HG03060 (cell line): Measurements from ENCODE around the gene CSGALNACT2.

Experiments
- ATAC-seq: cut with Tn5 transposase; IDR thresholded peaks from one replicate; pipeline ENCODE4 v1.9.1; 2021; ENCODE audit warnings: low read depth, moderate number of reproducible peaks; ENCODE audit not compliant: unreplicated experiment

The CSGALNACT2 gene

DNA sequence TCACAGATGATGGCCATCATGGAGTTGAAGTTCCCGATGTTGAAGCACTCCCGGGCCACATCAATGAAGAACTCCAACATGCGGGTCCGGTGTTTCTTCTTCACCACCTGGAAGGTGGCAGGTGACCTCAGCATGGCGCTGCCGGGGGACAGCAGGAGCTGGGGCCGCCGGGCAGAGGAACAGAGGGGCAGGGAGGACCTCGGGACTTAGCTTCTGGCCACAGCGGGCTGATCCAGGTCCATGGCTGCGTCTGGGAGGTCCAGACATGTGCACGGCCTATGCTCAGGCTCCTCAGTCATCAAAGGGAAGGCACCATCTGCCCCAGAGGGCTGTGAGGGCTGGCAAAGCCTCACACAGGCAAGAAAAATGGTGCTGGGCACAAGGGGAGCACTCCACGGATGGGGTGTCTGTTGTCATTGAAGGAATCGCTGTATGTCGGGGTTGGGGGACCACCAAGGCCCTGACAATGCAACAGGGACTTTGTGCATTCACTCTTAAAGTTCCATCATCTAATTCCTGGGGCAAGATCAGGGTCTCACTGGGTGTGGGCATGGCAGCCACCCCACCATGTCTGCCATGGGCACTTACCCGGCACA is 60.9 kb downstream of the CSGALNACT2 start:
- ATAC-seq: no peak

DNA sequence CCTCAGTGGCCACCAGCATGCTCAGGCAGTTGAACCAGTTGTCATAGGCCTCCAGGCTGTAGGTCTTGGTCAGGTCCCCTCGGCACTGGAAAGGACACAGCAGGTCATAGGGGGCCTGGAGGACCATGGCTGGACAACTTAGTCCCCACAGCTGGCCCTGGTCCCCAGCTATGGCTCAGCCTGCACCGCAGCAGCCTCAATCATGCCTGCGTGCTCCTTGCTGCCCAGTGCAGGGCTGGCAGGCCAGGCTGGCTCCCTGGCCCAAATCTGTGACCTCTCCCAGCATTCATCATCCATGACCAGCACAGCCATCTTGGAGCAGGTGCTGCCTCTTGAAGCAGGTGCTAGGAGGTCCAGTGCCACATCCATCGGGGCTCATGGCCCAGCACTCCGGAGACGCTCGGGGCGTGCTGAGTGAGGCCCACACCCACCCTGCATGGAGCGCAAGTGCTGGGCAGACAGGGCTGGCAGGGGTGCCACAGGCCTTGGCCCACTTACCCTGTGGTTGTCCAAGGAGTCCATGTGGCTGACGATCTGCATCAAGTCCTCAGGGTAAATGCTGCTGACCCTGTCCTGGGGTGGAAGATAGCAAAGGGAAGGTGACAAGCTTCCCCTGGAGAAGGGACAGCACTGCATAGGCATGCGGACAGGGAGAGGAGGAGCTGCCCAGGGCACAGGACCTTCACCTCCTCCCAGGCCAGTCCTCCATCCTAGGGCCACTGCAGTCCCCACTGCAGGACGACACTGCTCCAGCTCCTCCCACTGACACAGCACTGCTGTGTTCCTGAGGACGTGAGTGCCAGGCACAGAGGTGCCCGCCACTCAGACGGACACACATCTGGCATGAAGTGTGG is 61.7 kb downstream of the CSGALNACT2 start:
- ATAC-seq: no peak

DNA sequence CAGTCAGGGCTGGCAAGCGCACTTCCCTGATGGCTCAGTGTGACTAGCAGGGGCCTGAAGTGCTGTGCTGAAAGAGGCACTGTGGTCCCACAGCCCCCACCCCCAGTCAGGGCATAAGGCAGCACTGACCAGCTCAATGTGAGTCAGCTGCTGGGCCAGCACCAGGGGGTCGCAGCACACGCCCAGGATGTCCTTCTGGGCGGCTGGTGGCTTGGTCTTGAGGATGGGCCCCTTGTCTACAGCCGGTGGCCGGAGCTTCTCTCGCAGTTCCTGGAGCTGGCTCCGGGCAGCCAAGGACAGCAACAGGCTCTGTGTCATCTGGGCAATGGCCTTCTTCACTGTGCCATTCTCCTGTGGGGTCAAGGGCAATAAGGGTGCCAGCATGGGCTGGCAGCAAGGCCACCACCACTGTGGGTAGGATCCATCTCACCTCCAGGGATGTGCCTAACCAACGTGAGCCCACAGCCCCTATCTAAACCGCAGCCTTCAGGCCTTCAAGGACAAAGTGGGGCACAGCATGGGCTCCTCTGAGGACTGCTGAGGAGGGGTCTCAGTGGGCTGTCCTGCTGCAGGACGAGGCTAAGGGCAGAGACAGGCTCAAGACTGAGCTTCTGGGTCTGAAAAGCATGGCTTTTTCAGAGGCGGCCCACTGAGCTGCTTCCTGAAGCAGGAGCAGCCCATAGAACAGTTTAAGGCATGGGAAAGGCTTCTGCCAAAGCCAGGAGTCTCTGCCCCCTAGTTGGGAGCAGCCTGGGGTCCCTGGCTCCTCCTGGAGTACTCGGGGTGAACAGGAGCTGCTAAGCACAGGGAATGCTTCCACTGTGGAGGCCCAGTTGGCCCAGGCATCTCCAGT is 62.5 kb downstream of the CSGALNACT2 start:
- no peak for ATAC-seq

DNA sequence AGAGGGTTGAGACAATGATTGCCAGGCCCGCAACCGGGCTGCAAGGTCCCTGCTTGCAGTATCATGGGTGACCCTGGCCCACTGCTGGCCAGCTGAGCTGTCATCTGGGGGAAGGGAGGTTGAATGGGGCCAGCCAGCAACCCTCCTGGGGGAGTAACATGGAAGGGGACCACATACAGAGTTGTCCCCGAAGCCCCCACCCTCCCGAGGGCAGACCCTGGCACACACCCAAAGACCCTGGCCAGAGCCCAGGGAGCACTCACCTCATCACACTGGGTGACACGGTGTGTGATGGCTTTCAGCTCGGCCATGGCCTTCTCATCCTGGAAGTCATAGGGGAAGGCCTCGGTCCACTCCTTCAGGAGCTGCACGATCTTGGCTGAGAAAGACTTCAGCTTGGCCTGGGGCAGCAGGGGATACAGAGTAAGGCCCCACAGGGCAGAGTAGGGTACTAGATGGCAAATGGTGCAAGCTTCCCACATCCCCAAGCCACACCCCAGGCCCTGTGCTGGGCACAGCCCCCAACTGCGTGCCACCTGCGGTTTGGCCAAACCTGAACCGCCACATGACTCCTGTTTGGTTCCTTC is 63.4 kb downstream of the CSGALNACT2 start:
- ATAC-seq: no peak

DNA sequence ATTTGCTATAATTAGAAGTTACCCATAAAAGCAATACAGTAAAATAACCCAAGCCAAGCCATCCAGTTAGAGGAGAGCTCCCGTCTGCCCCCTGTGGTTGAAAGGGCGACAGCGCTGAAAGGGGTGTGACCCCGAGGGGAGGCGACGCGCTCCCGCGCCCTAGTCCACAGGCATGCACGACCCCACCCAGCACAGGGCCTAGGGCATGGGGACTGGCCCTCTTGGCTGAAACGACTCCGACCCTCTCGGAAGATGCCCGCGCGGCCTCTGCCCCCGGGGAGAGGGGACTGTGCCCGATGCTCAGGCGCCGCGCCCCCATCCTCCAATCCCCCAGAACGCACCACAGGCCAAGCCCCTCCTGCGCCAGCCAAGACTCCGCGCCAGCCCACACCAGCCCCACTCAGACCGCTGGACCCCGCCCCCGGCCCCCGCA is 64.0 kb downstream of the CSGALNACT2 start:
- no peak for ATAC-seq

DNA sequence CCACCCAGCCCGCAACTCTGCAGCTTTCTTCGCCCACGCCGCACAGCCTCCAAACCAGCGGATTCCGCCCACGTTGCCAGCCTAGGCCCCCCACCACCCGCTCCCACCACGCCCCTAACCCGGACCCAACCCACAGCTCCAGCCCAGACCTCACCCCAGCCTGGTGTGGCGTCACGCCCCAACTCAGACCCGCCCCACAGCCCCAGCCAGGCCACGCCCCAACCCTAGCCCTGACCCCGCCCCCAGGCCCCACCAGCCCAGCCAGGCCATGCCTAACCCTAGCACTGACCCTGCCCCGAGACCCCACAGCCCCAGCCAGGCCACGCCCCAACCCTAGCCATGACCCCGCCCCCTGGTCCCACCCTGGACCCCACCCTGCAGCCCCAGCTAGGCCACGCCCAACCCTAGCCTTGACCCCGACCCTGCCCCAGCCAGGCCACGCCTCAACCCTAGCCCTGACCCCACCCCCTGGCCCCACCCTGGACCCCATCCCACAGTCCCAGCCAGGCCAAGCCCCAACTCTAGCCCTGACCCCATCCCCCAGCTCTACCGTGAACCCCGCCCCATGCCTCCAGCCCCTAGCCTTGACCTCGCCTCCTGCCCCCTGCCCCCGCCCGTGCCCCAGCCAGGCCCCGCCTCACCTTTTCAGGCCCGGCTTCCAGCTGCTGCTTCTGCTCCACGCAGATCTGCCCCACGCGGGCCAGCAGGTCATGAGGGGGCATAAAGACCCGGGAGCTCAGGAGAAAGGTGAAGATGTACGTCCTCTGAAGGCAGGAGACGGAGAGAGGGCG is 64.6 kb downstream of the CSGALNACT2 start:
- ATAC-seq: no peak

DNA sequence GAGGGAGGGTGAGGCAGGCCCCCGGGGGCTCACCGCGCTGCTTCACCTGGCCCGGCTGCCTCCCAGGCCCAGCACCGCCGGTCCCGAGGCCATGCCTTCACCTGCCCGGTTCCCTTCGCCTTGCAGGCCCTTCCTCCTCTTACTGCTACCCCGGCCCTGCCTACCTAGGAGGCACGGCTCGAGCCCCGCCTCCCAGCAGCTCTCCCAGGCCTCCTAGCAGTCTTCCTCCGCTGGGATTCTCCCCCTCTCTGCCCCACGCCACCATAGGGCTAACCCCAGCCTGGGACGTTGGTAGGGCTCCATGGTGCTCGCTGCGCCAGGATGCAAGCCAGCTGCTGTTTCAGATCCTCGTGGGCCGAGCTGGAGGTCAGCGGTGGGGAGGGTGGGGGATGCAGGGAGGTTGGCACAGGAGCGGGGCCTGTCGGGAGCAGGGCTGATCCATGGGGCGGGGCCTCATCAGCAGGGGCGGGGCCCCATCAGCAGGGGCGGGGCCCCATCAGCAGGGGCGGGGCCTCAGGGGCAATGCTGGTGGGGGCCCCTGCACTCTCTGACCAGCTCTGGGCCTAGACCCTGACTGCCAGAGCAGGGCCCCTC is 65.3 kb downstream of the CSGALNACT2 start:
- ATAC-seq: no peak

DNA sequence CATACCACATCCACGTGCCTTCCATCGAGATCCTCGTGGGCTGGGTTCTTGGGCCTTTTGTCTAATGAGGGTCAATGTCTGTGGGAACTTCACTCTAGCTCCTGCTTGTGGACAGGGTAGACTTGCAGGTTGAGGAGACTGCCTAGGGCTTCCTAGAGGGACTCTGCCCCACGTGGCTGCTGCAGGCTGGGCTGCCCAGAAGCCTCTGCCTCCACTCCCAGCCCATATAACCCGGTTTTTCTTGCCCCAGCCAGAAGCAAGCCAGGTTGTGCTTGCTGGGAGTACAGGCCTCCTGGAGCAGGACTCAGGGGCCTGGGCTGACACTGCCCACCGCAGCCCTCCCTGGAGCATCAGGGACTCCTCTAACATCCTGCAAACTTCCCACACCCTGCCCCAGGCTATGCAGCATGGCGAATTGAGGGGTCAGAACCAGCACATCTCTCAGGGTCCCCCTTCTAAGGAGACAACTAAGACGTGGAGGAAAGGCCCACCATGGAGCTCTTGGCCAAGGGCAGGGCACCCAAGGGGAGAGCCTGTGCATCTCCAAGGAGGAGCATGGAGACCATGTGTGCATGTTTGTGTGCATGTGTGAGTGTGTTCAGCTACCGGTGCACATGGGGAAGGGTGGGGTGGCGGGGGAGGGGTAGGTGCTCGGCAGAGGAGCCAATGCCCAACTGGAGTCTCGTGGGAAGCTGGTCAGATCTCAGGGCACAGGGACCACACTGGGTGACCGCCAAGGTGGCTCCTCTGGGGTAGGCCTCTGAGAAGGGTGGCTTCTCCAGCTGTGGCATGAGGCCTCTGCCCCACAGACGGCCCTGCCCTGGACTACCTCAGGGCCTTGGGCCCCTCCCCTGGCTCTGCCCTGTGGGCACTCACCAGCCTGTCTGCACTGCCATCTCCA is 66.0 kb downstream of the CSGALNACT2 start:
- ATAC-seq: no peak

DNA sequence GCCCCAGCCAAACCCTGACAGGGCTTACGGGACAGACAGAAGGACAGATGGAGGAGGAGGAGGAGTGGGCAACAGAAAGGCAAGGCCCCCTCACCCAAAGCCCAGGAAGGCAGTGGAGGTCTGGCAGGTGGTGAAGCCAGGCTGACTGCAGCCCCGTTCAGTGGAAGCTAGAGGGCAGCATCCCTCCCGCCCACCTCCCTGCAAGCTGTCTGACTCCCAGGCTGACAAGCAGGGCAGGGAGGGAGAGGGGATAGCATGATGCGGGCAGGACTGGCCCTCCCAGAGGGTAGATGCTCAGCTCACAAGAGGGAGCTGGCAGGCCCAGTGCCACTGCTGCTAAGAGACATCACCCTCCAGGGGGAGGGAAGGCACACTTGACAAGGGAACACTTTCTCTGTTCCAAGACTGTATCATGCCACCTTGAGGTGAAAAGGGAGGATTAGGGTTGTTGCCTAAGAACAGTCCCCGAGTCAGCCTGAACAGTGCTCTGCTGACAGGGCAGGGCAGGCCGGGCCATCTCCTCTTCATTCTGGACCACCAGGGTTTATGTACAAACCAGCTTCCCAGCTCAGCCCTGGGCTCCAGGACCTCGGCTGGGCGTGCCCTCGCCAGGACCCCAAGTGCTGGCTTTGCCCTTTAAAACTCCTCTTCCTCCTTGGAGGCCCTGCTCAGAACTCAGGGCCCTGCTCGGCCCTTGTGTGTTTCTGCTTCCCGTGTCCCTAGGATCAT is 66.9 kb downstream of the CSGALNACT2 start:
- ATAC-seq: no peak

DNA sequence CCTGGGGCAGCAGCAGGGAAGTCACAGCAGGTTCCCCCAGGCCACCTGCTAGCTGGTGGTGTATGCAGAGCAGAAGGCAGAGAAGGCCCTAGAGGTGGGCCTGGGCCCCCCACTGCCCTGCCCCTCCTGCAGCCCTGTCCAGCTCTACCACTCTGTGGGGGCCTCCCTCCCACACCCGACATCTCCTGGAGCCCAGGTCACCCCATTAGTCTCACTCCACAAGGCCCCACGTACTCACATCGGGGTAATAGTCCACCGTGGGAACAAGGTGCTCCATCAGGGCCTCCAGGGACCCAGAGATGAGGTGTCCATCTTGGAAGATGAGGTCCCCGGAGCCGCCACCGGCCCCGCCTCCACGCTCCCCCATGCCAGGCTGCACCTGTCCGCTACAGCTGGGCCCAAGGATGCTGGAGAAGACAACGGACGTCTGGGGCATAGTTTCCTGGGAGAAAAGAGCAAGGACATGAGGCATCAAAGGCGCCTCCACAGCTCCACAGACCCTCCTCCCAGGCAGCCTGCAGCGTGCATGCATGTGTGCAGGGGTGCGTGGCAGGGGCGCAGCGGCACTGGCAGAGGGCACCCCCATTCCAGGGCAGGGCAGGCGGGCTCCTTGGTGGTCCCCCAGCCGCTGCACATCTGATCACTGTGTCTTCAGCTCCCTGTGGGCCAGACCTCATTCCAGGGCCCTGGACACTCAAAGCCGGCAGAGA is 67.6 kb downstream of the CSGALNACT2 start:
- no peak for ATAC-seq

DNA sequence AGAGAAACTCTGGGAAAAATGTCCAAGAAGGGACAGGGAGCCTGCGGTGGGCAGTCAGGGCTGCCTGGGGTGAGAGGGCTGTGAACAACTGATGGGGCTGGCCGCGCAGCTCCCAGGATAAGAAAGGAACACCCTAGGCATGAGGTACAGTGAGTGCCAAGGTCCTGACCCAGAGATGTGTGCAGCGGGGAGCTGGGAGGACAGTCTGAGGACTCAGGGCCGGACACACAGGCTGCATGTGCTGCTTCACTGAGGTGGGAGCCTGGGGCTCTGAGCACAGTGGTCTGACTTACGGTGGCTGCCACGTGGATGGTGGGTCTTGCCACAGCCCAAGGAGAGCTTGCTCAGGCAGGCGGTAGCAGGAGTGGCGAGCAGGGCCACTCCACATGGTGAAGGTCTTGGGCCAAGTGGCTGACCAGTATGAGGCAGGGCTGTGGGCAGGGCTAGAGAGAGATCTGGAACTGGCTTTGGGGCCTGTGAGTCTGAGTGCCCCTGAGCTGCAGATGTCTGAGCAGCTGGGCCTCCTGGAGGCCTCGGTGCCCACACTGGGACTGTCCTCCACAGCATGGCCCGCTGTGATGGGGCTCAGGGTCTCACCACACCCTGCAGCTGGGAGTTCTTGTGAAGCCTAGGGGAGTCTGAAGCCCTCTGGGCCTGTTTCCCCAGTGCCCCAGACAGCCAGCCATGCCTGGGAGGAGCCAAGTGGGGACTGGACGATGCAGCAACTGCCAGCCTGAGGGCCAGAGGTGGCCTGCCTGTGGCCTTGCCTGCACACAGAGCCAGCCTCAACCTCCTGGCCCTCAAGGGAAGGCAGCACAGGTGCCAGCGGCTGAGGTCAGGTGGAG is 68.4 kb downstream of the CSGALNACT2 start:
- ATAC-seq: no peak

DNA sequence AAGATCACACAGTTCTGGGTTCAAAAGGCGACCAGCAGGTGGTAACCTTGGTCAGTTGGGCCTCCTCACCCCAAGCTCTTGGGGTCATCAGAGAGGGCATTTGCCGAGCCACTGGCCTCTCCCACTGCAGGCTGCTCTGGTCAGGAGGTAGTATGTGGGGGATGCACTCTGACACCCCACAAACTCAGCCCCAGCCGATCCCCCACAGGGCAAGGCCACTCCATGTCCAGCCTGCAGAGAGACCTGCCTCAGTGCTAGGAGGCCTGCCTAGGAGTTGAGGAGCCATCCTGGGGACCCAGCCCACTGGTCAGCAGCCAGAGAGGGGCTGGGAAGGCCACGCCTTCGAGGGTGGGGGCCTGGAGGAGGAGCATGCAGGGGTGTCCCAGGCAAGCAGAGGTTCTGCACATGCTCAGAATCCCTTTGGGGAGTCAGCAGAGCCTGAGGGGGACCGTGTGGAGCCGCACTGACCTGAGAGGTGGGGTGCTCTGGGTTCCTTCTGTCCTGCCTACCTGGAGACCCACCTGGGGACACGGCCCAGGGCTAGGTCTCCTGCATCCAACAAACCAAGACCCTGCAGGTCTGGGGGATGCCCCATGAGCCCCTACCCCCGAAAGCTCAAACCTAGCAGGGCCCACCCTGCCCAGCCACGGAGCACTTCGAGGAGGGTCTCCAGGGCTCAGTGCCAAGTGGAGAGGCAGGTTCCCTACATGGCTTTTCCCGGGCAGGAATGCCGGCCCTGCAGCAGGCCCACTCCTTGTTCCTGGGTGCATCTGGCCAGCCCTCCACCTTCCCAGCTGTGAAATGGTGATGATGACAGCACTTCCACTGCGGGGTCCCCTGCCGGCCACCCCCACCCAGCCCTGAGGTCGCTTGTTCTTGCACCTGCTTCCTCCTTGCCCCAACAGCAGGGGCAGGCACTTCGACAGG is 70.2 kb downstream of the CSGALNACT2 start:
- no peak for ATAC-seq

DNA sequence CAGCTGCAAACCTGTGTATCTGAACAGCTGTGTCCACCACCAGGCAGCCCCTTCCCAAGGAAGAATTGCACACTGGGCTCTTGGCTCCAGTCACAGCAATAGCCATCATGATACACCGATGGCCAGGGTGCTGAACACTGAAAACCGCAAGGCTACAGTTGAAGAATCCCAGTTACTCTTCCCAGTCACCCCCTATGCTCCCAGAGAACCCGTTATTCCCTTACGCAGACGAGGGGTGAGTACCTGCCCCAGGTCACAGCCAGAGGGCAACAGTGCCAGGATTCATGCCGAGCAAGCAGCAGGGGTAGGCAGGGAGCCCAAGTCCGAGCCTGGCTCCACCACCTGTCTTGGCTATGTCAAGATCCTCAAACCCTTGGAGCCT is 70.8 kb downstream of the CSGALNACT2 start:
- no peak for ATAC-seq

DNA sequence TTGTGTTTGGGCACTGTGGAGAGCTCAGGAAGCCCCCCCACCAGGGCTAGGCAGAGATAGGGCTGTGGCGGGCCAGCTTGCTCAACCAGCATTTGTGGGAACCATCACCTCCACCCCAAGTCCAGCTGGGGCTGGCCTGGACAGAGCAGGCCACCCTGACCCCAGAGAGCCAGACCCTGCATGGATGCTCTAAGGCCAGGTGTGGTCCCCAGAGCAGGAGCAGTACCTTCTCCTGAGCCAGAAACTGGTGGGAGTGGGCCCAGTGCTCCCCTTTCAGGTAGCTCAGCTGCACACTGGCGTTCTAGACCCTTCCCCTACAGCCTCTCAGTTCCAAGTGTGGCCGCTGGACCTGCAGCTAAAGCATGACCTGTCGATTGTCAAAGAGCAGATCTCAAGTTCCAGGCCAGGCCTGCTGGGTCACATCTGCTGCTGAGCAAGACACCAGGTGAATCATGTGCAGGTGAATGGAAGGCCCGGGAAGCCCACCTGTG is 71.5 kb downstream of the CSGALNACT2 start:
- no peak for ATAC-seq

DNA sequence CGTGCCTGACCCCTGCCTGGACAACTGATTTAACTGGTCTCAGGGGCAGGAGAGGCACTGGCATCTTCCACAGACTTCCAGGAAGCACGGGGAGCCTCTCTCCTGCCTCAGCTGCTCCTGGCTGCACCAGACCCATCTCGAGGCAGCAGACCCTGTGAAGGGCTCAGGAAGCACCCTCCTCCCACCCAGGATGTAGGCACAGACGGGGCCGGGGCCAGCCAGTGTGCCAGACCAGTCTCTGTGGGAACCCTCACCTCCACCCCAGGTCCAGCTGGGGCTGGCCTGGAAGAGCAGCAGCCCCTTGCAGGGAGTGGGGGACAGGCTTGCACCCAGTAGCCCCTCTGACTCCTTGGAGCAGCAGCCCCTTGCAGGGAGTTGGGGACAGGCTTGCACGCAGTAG is 72.3 kb downstream of the CSGALNACT2 start:
- ATAC-seq: no peak
